GM12874 (cell line): ENCODE results near the gene TOX2.

Source experiments
- TF ChIP-seq, protein P1 (sequence below): IDR thresholded peaks from 2 replicates; pipeline ENCODE4 v1.5.1; 2011; ENCODE audit warnings: low read depth, mild to moderate bottlenecking, control low read depth, low read length, moderate library complexity; ENCODE audit not compliant: insufficient read depth

TOX2 gene

DNA sequence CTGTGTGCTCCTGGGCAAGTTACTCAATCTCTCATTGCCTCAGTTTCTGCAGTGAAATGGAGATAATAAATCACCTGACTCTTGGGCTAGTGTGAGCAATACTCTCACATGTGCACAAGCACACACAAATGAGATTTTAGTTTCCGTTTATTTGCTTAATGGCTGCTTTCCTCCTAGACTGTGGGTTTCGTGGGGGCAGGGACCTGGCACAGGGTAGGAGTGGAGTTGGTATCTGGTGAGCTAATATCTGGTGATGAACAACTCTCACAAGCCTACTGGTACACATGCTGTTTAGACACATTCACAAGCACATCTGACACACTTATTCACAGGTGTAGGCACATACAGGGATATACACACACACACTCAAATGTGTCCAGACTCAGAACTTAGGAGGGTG lies 73.8 kb downstream of the TOX2 start:
- TF ChIP-seq, protein P1, sequence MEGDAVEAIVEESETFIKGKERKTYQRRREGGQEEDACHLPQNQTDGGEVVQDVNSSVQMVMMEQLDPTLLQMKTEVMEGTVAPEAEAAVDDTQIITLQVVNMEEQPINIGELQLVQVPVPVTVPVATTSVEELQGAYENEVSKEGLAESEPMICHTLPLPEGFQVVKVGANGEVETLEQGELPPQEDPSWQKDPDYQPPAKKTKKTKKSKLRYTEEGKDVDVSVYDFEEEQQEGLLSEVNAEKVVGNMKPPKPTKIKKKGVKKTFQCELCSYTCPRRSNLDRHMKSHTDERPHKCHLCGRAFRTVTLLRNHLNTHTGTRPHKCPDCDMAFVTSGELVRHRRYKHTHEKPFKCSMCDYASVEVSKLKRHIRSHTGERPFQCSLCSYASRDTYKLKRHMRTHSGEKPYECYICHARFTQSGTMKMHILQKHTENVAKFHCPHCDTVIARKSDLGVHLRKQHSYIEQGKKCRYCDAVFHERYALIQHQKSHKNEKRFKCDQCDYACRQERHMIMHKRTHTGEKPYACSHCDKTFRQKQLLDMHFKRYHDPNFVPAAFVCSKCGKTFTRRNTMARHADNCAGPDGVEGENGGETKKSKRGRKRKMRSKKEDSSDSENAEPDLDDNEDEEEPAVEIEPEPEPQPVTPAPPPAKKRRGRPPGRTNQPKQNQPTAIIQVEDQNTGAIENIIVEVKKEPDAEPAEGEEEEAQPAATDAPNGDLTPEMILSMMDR: no peak

DNA sequence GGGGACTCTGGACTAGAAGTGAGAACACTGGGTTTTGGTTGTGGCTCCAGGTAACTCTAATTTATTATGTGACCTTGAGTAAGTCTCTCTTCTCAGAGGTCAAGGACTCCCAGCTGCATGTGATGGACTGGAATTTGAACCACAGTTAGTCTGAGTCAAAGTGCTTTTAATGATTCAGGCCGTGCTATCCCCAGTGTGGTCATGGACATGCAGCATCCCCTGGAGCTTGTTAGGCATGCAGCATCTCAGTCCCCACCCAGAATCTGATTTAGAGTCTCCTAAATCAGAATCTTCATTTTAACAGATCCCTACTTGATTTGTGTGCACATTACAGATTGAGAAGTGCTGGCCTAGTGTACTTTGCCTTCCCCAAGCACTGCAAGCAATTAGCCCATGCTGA lies 74.2 kb downstream of the TOX2 start:
- TF ChIP-seq, protein P1: no peak

DNA sequence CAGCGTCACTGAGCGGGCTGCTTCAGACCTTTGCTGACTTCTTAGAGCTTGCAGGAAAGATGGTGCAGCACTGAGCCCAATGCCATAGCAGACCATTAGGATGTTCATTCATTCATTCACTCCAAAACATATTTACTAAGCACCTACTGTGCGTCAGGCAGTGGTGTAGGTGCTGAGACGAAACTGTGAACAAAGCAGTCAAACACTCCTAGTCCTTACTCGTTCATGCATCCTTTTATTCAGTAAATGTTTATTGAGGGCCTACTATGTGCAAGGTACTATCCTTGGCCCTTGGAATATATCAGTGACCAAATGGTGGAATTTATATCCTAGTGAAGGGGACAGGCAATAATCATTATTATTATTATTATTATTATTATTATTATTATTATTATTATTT lies 76.6 kb downstream of the TOX2 start:
- TF ChIP-seq, protein P1: no peak

DNA sequence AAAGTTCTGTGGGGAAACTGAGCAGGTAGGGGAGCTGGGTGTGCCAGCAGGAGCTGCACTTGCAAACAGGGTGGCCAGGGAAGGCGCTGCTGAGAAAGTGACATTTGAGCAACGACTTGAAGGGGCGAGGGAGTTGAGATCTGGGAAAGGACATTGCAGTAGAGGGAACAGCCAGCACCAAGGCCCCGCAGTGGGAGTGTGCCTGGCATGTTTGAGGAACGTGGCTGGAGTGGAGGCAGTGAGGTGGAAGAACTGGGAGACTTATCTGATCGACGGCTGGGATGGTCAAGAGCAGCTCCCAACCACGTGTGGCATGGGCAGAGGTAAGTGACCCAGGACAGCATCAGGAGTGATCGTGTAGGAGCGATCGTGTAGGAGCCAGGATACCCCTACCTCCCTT lies 77.3 kb downstream of the TOX2 start:
- TF ChIP-seq, protein P1: no peak

DNA sequence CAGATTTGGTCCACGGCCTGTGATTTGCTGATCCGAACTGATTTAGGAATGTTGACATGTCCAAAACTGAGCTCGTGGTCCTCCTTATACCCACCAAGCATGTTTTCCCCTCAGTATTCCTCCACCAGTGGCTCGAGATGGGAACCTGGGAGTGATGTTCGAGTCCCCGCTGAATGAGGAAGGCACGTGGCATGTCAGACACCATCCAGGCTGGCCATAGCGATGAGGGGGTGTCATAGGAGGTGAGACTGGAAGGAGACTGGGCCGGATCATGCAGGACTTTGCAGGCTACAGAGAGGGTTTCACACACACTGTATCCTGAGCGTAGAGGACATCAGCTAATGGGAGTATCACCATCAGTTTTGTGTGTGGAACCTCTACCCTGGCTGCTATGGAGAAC lies 78.2 kb downstream of the TOX2 start:
- TF ChIP-seq, protein P1: no peak

DNA sequence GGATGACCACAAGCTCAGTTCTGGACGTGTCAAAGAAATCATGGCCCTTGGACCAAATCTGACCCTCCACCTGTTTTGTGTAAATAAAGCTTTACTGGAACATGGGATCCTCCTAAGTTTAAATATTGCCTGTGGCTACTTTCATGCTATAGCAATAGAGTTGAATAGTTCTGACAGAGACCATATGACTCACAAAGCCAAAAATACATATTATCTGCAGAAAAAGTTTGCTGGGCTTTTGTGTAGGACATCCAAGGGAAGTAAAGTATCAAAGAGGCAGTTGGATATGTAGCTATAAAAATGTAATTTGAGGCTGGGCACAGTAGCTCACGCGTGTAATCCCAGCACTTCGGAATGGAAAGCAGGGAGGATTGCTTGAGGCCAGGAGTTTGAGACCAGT lies 78.9 kb downstream of the TOX2 start:
- TF ChIP-seq, protein P1: no peak

DNA sequence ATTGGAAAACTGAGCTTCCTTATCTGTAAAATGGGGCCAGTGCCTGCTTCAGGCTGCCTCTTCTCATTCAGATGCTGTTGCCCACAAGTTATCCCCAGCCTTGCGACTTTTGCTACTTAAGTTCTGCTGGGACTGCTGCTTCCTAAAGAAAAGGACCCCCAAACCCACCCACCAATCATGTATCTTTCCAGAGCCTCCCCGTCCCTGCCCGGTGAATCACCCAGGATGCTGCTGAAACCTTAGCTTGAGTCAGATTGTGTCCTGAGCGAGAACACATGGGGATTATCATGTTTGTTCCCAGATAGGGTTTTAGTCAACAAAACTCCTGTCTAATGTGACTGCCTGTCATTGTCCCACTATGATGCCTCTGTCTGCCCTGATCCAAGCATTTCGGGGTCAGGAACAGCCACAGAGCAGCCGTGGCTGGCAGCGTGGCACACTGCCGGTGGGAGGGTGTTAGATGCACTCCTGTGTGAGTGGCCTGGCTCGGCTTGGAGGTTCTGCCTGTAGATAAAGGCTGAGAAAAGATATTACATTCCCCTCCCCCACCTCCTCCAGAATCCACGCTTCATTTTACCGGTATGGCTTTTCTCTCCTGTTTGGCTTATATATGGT lies 79.9 kb downstream of the TOX2 start:
- TF ChIP-seq, protein P1: no peak
